ENCODE results near the gene HEBP2.

HEBP2 gene

DNA sequence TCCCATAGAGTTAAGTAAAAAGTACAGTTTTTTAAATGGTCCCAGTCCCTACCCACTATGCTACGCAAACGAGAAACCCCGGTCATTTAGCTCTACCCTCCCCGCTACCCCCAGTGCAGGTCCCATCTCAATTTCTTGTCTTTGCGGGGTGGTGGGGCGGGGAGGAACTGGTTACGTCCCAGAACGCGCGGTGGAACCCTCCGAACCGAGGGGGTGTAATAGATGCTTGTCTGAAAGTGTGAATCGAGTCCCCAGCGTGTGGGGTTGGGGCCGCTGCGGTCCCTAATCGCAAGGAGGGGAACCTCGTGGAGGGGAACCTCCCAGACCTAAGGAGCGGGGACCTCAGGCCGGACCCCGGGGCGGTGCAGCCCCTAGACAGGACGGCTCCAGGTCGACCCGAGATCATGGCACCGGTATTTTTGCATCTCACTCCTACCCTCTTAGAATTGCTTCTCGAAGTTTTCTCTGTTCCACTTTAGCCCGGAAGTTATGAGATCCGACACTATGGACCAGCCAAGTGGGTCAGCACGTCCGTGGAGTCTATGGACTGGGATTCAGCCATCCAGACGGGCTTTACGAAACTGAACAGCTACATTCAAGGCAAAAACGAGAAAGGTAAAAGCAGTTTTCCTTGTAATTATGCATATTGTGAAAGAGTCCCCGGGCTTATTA lies 779 bp downstream of the HEBP2 start:
- DNase-seq (ENCODE audit: low read depth): no peak
- peak overlapping the region; percentile 79 for H3K4me3 ChIP-seq (ENCODE audit: control insufficient read depth, low read depth, low read length)
- TF ChIP-seq, protein P1, sequence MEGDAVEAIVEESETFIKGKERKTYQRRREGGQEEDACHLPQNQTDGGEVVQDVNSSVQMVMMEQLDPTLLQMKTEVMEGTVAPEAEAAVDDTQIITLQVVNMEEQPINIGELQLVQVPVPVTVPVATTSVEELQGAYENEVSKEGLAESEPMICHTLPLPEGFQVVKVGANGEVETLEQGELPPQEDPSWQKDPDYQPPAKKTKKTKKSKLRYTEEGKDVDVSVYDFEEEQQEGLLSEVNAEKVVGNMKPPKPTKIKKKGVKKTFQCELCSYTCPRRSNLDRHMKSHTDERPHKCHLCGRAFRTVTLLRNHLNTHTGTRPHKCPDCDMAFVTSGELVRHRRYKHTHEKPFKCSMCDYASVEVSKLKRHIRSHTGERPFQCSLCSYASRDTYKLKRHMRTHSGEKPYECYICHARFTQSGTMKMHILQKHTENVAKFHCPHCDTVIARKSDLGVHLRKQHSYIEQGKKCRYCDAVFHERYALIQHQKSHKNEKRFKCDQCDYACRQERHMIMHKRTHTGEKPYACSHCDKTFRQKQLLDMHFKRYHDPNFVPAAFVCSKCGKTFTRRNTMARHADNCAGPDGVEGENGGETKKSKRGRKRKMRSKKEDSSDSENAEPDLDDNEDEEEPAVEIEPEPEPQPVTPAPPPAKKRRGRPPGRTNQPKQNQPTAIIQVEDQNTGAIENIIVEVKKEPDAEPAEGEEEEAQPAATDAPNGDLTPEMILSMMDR (conservative IDR thresholded peaks at IDR 0.05; ENCODE audit: control insufficient read depth, insufficient read depth, low read depth, low read length): no peak

DNA sequence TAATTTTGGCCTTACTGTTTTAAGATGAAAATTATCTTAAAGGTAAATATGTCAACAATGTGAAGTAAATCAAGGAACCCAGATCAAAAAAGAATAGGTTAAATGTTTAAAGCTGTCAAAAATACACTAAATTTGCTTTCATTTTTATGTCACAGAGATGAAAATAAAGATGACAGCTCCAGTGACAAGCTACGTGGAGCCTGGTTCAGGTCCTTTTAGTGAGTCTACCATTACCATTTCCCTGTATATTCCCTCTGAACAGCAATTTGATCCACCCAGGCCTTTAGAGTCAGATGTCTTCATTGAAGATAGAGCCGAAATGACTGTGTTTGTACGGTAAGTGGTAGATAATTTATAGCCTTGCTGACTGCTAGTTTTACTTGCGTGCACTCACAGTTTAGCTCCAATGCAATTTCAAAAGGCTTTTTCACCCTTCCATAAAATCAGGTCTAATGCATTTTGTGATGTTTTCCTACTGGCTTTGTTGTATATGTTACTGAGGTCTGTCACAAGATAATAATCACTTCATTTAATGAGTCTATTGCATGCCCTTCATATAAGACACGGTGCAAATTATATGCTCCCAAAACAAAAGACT lies 1.9 kb downstream of the HEBP2 start:
- H3K4me3 ChIP-seq (ENCODE audit: control insufficient read depth, low read depth, low read length): no peak overlapping the region
- DNase-seq (ENCODE audit: low read depth): no peak
- TF ChIP-seq, protein P1 (conservative IDR thresholded peaks at IDR 0.05; ENCODE audit: control insufficient read depth, insufficient read depth, low read depth, low read length): no peak

DNA sequence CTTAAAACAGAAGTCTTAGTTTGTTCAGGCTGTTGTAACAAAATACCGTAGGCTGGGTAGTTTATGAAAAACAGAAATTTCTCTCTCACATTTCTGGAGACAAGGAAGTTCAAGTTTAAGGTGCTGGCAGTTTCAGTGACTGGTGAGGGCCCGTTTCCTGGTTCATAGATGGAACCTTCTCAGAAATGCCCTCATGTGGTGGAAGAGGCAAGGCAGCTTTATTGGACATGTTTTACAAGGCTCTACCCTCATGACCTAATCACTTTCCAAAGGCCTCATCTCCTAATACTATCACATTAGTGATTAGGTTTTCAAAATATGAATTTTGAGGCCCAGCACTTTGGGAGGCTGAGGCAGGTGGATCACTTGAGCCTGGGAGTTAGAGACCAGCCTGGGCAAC lies 2.4 kb downstream of the HEBP2 start:
- no peak for DNase-seq (ENCODE audit: low read depth)
- TF ChIP-seq, protein P1 (conservative IDR thresholded peaks at IDR 0.05; ENCODE audit: control insufficient read depth, insufficient read depth, low read depth, low read length): no peak
- no peak overlapping the region for H3K4me3 ChIP-seq (ENCODE audit: control insufficient read depth, low read depth, low read length)

DNA sequence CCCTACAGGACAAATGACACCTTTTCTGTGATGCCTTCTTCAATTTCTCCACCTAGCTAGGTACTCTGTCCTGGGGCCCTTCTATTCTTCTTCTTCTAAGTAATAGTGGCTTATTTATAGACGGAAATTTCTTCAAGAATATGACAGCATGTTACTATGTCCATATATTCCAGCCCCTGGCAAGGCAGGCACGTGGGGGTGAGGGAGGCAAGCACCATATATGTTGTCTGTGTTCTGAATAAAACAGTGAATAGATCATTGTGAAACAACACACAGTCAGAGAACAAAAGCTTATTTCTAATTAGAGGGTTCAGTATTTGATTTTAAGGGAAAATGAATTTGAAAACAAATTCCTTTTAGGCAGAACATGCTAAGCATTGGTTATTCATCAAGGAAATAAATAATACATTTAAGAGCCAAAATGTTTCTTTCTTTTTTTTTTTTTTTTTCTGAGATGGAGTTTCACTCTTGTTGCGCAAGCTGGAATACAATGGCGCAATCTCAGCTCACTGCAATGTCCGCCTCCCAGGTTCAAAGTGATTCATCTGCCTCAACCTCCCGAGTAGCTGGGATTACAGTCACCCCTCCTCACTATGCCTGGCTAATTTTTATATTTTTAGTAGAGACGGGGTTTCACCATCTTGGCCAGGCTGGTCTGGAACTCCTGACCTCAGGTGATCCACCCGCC lies 6.2 kb downstream of the HEBP2 start:
- TF ChIP-seq, protein P1 (conservative IDR thresholded peaks at IDR 0.05; ENCODE audit: control insufficient read depth, insufficient read depth, low read depth, low read length): no peak
- no peak overlapping the region for H3K4me3 ChIP-seq (ENCODE audit: control insufficient read depth, low read depth, low read length)
- peak; percentile 88 for DNase-seq (ENCODE audit: low read depth)

DNA sequence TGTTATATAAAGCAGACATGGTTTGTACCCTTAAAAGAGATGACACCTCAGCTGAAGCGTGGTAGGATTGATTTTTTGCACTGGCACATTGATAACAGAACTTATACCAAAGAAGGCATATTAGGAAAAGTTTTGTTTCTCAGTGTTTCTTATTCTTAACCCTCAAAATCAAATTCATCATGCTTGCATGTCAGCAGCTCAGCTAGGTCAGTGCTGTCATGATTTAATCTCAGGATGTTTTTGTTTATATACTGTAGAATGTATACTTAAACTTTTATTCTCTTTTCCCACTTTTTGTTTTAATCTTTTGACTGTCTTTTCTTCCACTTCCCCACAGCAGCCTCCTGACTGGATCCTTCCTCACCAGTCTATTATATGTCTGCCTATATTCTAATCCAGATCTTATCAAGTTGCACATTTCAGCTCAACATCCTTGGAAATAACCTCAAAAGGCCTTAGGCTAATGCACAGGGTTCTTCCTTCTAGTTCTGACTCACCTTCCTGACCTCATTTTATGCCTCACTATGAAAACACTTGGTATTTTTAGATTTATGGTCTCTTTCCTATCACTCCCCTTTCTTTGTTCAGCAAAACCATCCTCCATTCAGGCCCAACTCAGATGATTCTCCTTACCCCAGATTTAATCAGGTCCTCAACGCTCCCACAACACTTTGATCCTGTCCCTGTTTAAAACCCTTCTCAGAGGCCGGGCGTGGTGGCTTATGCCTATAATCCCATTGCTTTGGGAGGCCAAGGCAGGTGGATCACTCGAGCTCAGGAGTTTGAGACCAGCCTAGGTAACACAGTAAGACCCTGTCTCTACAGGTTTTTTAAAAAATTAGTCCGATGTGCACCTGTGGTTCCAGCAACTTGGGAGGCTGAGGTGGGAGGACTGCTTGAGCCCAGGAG lies 7.2 kb downstream of the HEBP2 start:
- H3K4me3 ChIP-seq (ENCODE audit: control insufficient read depth, low read depth, low read length): no peak overlapping the region
- peak; percentile 85 for DNase-seq (ENCODE audit: low read depth)
- TF ChIP-seq, protein P1 (conservative IDR thresholded peaks at IDR 0.05; ENCODE audit: control insufficient read depth, insufficient read depth, low read depth, low read length): no peak

DNA sequence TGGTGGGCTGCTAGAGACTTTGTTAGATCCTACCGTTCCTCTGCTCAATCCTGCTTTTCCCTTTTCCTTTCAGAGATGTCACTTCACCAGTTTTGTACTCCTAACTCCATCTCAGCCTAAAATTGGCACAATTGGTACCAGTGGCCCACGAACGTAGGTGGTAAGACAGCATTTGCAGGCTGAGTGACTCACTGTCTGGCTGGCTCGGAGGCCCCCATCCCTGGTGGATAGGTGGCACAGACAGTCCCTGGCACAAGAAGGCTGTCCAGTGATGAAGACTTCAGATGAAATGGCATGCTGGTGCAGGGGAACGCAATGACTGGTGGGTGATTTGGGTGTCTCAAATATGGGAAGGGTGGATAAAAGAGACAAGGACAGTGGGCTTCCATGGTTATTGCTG lies 11.1 kb downstream of the HEBP2 start:
- H3K4me3 ChIP-seq (ENCODE audit: control insufficient read depth, low read depth, low read length): no peak overlapping the region
- DNase-seq (ENCODE audit: low read depth): no peak
- TF ChIP-seq, protein P1 (conservative IDR thresholded peaks at IDR 0.05; ENCODE audit: control insufficient read depth, insufficient read depth, low read depth, low read length): no peak
